K562 (cell line): ENCODE measurements around the gene NOCT.

ENCODE experiments used
- RCOR1 ChIP-seq, 2 experiments: IDR thresholded peaks; 2 replicates each; pipeline ENCODE4 v1.6.1; 2012; ENCODE audit warnings: low read depth in 2 of 2, low read length in 2 of 2, borderline replicate concordance in 1 of 2, improper control_type of control experiment in 1 of 2
- TRIM24 ChIP-seq, 2 experiments: fragments of 450-650 bp; IDR thresholded peaks; 2 replicates each; pipeline ENCODE4 v1.6.1; 2016
- ZNF444 ChIP-seq: fragments of 250-450 bp; sonication (Bioruptor Pico); IDR thresholded peaks from 2 replicates; pipeline ENCODE4 v1.4.0; 2020; ENCODE audit warnings: mild to moderate bottlenecking, moderate library complexity

DNA sequence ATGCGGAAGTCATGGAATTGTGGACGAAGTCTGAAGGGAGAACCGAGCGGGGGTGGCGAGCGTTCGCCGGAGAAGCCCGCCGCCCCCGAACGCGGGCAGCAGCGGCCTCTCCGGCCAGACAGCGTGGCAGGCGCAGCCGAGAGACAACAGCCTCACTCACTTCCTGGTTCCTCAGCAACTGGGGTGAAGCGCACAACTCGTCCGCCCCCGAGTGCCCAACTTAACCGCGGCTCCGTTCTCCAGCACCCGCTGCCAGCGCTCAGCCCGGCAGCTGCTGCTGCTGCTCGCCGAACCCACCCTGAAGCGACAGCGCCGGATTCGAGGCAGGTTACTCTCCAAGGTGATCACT lies 68.0 kb downstream of the NOCT start:
- no peak for TF ChIP-seq ZNF444 (CRISPR knock-in tag)
- no peak; a peak in 1 of 4 replicates for TF ChIP-seq RCOR1 (IDR thresholded peaks at IDR 0.05; ENCODE audit: borderline replicate concordance in 1 of 2, low read depth in 2 of 2, low read length in 2 of 2)
- TF ChIP-seq TRIM24 (IDR thresholded peaks at IDR 0.05), result no peak
